ENCODE results near the gene DMD.

DNA sequence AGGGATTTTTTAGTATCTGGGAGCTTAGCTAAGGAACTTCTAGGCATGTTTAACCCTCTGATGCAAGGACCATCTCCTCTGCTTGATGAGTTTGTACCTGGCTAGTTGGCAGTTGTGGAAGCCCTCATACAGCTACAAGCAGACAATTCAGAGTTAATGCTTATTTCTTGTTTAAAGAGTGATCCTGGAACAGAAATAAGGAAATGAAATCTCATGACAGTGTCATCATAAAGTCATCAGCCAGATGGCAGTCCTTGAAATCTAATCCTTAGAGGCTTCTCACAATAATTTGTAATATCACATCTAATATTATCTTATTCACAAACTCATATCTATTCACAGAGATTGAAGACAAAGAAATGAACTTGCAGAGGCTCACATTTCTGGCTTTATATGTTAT, 1557.9 kb downstream of the DMD start:
- TF ChIP-seq EZH2phosphoT487 (IDR thresholded peaks at IDR 0.05; ENCODE audit: insufficient read depth, low read depth), result no peak
- no peak for TF ChIP-seq EZH2 (IDR thresholded peaks at IDR 0.05; ENCODE audit: insufficient read depth, poor library complexity, severe bottlenecking)

Data from GM23248 (cell line).